HG02981 (cell line): ENCODE measurements around the gene OR6C65.

Experiments used
- ATAC-seq: cut with Tn5 transposase; IDR thresholded peaks from one replicate; pipeline ENCODE4 v1.9.1; 2021; ENCODE audit warnings: mild to moderate bottlenecking, moderate library complexity; ENCODE audit not compliant: unreplicated experiment

Gene OR6C65

DNA sequence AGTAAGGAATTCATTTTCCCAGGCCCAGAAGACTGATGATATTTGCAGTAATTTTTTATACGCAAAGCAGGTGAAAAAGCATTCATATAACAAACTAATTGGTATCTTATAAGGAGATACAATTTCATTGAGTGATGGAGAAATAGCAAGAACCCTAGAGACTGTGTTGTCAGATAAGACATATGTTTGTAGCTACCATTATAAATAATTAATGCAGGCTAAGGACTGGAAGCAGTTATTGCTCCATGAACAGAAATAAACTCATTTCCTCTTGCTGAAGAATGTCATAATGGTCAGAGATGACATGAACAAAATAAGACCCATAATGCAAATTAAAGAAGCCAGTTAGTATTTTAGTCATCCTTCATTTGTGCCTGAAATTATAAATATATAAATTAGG, 45.0 kb downstream of the OR6C65 start:
- no peak for ATAC-seq

GRCh38 chr12:55446326-55446725, 46.0 kb downstream of the OR6C65 start:
- no peak for ATAC-seq

- no peak for ATAC-seq
Measured at GRCh38 chr12:55448825-55449224, 48.5 kb downstream of the OR6C65 start.
